ENCODE results near the gene EEF1AKMT4.
A peak's percentile ranks its signal among the peaks of the same experiment; 100 is the strongest.

The EEF1AKMT4 gene

DNA sequence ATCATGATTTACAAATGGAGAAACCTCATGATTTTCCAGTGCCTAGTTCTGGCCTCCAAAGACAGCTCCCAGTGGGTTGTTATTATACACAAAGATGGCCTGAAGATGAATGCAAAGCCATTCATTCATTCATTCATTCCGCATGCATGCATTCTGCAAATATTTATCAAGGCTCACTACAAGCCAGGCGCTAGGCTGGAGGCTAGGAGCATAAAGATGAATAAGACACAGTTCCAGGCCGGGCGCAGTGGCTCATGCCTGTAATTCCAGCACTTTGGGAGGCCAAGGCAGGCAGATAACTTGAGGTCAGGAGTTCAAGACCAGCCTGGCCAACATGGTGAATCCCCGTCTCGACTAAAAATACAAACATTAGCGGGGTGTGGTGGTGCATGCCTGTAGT is 47.1 kb downstream of the EEF1AKMT4 start:
- no peak for DNase-seq

DNA sequence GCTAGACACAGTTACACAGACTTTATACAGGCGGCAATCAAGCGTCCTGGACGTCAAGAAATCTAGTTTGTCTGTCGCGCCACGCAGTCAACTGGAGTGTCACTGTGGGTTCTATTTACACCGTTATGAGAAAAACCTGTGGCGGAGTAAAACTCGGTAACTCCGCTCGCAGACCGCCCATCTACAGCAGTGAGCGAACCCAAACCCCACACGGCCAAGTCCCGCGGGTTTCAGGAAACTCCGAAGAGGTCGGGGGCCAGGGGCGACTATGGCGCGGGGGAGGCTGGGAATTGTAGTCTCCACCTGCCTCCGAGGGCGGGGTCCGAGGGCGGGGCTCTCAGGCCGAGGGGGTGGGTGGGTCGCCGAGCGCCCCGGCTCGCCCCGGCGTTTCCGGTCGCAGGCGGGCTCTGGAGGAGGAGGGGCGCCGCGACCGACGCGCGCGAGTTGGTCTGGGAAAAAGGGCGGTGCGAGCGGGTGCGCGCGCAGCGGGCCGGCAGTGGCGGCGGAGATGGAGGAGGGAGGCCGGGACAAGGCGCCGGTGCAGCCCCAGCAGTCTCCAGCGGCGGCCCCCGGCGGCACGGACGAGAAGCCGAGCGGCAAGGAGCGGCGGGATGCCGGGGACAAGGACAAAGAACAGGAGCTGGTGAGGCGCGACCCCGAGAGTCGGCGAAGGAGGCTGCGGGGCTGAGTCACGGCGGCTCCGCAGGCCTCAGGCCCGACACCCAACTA is 49.5 kb downstream of the EEF1AKMT4 start, which contains the start of gene PSMD2:
Gene PSMD2, plus strand, starts transcription at position 483 of the 729 bp plus-strand sequence. Its CDS starts 26 bp downstream, at position 509.
- peak; percentile 64 to 99 (median 95) for DNase-seq

DNA sequence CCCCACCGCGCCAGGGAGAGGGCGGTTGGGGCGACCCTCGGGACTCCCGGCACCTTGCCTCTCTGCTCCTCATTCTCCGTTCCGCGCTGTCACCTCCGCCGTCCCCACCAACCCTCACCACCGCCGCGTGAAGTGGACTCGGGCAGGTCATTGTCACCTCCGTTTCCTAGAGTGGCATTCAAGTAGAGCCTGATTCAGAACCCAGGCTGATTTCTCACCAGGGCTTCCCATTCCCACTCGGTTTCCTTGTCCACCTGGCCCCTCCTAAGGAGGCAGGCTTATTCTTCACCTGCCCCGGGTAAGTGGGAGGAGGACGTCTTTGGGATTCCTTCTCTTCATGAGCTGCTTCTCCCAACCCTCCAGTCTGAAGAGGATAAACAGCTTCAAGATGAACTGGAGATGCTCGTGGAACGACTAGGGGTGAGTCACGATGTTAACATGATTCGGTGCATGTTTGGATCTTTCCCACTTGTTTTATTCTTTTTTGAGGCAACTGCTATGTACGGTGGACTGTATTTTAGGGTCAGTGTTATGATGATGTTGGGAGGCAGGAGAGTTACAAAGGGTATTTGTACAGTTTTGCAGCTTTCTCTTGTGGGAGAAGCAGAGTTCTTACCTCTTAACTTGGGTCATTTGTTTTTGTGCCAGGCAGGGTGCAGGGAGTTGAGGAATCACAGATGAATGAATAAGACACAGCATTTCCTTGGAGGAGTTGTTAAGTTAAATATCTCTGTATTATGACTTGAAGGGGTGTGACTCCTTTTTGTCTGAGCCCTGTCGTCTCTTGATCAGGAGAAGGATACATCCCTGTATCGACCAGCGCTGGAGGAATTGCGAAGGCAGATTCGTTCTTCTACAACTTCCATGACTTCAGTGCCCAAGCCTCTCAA is 50.3 kb downstream of the EEF1AKMT4 start:
- DNase-seq: no peak

DNA sequence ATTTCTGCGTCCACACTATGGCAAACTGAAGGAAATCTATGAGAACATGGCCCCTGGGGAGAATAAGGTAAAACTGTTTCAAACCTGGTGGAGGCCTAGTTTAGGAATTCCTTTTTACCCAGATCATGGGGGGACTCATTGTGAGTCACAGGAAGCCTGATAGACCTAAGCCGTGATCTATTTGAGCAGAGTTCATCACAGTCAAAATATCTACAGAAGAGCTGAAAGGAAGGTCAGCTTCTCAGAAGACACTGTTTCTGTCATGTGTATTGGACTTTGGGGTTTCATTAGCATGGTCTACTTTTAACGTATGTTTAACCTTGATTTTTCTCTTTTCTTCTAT is 50.9 kb downstream of the EEF1AKMT4 start:
- DNase-seq: no peak

DNA sequence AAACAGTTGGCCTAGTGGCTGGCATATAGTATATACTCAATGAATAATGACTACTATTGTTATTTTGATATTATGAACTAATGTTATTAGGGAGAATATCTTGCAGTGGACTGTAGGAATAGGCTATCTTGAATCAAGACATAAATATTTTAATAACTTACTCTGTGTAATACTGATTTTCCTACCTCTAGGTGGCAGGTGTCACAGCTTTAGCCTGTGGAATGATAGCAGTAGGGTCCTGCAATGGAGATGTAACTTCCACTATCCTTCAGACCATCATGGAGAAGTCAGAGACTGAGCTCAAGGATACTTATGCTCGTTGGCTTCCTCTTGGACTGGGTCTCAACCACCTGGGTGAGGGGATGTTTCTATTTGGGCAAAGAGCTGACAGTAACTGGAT is 56.1 kb downstream of the EEF1AKMT4 start:
- DNase-seq: no peak

DNA sequence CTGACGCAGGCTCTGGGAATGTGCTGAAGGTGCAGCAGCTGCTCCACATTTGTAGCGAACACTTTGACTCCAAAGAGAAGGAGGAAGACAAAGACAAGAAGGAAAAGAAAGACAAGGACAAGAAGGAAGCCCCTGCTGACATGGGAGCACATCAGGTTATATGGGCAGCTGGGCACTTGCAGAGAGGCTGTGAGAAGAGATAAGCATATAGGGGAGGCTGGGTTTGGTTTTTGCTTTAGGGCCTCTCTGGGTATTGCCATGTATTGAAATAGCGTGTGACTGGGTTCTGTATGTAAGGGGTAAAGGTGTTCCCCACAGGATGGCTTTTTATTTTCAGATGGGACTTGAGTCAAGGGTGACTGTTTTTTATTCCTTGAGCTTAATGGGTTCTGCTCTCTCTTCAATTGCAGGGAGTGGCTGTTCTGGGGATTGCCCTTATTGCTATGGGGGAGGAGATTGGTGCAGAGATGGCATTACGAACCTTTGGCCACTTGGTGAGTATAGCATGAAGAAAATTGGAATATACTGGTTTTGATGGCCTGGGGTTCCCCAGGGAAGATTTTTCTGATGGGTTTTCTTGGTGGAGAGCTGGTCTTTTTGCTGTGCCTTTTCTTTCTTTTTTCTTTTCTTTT is 57.0 kb downstream of the EEF1AKMT4 start:
- DNase-seq: no peak

DNA sequence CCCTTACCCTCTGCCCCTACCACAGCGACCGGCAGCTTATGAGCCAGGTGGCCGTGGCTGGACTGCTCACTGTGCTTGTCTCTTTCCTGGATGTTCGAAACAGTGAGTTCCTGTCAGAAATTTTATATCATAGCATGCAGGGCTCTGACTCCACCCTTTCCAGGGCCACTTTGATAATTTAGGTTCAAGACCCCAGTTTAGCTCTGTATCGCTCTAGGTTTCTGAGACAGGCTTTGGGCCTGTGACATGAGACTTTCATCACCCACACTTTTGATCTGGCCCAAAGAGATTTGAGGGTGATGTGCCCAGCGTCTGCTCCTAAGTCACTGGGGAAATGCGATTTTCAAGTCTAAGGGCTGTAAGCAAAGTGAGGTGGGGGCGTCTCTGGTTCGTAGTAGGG is 58.4 kb downstream of the EEF1AKMT4 start:
- no peak for DNase-seq

Data from nucleus accumbens (tissue), 56 donors.